HG02840 (cell line): Measurements from ENCODE around the gene PTGFR.

Experiments used
- ATAC-seq: cut with Tn5 transposase; IDR thresholded peaks from one replicate; pipeline ENCODE4 v1.9.1; 2021; ENCODE audit warnings: mild to moderate bottlenecking, moderate library complexity, moderate number of reproducible peaks; ENCODE audit not compliant: unreplicated experiment, low FRiP score

PTGFR gene

DNA sequence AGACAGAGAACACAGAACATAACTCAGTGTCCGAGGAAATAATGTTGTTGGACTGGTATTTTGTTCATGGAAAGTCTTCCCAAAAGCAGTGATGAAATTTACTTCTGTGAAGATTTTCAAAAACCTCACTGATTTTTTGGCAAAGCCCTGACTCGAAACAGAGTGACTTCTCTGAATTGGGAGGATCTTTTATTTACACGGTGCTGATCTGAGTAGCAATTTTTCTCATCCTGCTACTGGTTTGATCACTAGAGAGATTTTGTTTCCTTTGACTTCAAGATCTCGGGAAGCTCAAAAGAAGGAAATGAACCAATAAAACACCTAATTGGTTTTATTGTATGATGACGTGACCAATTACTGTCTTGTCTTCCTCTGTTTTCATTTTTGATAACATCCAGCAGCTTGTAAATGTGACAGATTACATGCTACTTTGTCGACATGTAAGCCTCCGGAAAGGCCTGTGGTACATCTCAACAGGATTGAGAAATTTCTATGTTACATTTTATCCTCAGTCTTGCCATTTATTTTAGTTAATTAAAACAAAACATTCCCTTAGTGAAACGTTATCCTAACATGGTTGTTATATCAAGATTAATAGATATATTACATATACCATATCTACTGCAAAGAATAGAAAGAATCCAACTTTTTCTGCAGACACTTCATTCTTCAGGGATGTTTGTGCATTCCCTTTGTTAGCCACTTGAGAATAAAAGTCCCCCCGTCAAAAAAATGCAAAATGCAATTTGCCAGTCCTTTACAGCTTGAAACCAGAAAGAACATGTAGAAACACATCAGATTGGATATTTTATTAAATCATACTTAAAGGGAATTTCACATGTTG lies 86.7 kb downstream of the PTGFR start:
- no peak for ATAC-seq

DNA sequence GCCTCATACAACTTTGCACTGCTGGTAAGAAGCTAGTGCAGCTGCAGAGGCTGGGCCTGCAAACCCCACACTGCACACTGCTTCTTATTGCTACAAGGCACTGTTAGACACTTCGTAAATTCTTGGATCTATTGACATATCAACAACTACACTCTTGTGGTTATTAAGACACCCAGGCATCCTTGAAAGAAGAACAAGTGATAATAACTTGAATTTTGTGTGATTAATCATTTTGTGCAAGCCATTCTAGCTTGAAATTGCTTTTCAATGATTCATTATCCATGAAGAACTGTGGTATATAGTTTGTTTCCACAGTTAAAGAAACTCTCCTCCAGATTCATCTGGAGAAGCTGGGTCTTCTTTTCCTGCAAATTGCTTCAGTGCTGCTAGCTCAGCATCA lies 95.8 kb downstream of the PTGFR start:
- no peak for ATAC-seq

DNA sequence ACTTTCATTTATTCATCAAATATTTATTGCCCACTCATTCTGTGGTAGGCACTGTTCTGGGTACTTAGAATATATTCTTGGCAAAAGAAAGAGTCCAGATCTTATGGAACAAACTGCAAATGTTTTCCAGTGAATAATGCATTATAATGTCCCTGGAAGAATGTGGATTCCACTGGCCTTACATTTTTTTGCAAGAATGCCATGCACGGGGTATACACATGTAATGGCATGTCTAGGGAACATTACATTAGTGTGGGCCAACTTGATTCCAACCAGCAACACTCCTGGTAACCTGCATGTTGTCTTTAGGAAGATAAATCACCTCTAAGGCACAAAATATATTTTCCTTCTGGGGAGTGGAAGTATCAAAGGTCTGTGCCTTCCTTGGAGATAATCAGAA lies 96.4 kb downstream of the PTGFR start:
- no peak for ATAC-seq
